Sigmoid colon (tissue), 7 donors: ENCODE measurements around the gene FSTL3. TPM values are rescaled to one million over a fixed set of nuclear protein-coding genes. Genes with fewer than 3 reads are reported as not detected.

ENCODE experiments used
- DNase-seq: peaks from one replicate; pipeline ENCODE4 v3.0.0-alpha.2; 2019
- H3K27ac ChIP-seq, 4 donors: fragments of 200-600 bp; sonication (generic); one replicate each; pipeline ENCODE4 v1.5.1; 2016 to 2019; ENCODE audit warnings: mild to moderate bottlenecking in 1 of 4
- H3K27me3 ChIP-seq, 3 donors: fragments of 200-600 bp; sonication (generic); one replicate each; pipeline ENCODE4 v1.5.1; 2019; ENCODE audit warnings: mild to moderate bottlenecking in 1 of 3
- H3K36me3 ChIP-seq, 4 donors: fragments of 200-600 bp; sonication (generic); one replicate each; pipeline ENCODE4 v1.5.1; 2016 to 2019
- H3K4me1 ChIP-seq, 4 donors: fragments of 200-600 bp; sonication (generic); one replicate each; pipeline ENCODE4 v1.5.1; 2017 to 2019
- H3K4me3 ChIP-seq, 4 donors: fragments of 200-600 bp; sonication (generic); one replicate each; pipeline ENCODE4 v1.5.1; 2017 to 2019; ENCODE audit warnings: mild to moderate bottlenecking in 2 of 4, moderate library complexity in 1 of 4
- H3K9me3 ChIP-seq, 4 donors: fragments of 200-600 bp in 3 of 4; sonication (generic) in 3 of 4; one replicate each; pipeline versions ENCODE4 v1.5.1 to v1.6.1; 2013 to 2019
- EP300 ChIP-seq, 4 donors: sonication (generic); formaldehyde crosslinking; IDR thresholded peaks; one replicate each; pipeline ENCODE4 v1.6.1; 2017; ENCODE audit warnings: antibody characterized with exemption in 4 of 4
- POLR2A ChIP-seq, 2 donors: fragments of 450-650 bp; IDR thresholded peaks; one replicate each; pipeline ENCODE4 v1.6.1; 2016; ENCODE audit warnings: antibody characterized with exemption in 2 of 2, mild to moderate bottlenecking in 2 of 2, moderate library complexity in 2 of 2
- POLR2AphosphoS5 ChIP-seq, 4 donors: sonication (generic); formaldehyde crosslinking; IDR thresholded peaks; one replicate each; pipeline ENCODE4 v1.6.1; 2017; ENCODE audit warnings: antibody characterized with exemption in 4 of 4
- WGBS, 2 donors: extraction: QIAGEN DNeasy Blood & Tissue Kit; methylation state at CpG; one replicate each; pipeline ENCODE4 v1.1.7; 2013; 5-methylcytosine and 5-hydroxymethylcytosine counted together
- intact Hi-C: fragments of 100-400 bp; cut with DNase I; formaldehyde crosslinking; loops from one replicate; pipeline ENCODE4 v1.15.1; 2023
- polyA plus RNA-seq, 3 donors: library from polyadenylated mRNA; stranded (reverse); fragments of 200-250 nt; gene quantifications; one replicate each; pipeline ENCODE4 v1.2.3, GENCODE V29; 2013
- total RNA-seq, 4 donors: library from RNA; depleted of rRNA; stranded (reverse); fragments of >200 nt; gene quantifications; one replicate each; pipeline ENCODE4 v1.1.0, GENCODE V29; 2016
- TF ChIP-seq, protein P1 (sequence below), 4 experiments: fragments of 450-650 bp in 3 of 4; fragments of 200-600 bp in 1 of 4; IDR thresholded peaks; one replicate each; pipeline ENCODE4 v1.5.1; 2016 to 2019; ENCODE audit warnings: antibody characterized with exemption in 4 of 4, mild to moderate bottlenecking in 3 of 4, moderate library complexity in 2 of 4
- donor health status: healthy with polysubstance abuse.
- donor health status: Bipolar disorder and iron deficiency.
- donor health status: healthy.

The FSTL3 gene
- total and polyA plus RNA-seq, 7 donors: 1.6 to 118 (median 35.7) TPM

DNA sequence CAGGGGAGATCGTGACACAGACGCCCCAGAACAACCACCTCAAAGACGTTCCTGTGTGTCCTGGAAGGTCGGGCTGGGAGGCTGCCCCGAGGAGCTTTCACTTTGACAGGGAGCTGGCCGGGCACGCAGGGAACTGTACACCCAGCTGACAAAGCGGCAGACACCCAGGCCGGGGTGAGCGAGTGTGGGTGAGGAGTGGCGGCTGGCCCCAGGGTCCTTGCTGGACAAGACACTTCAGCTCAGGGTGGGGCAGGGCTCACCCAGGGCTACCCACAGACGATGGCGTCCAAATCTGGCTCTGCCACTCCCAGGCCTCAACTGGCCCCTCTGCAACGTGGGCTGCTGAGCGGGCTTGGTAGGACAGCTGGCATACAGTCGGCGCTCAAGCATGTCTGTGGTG lies 34.5 kb upstream of the FSTL3 start:
- WGBS, 2 donors: 52 to 84% methylated on average over 17 of the region's 17 CpGs
- Histone ChIP-seq H3K4me1 (peaks cover 0 to 16% (median 14%) of the 10 kb centered on the region in 4 donors), H3K9me3 (no peaks in the 10 kb centered on the region), H3K4me3 (no peak overlapping the region), H3K27me3 (no peaks in the 10 kb centered on the region), H3K27ac (no peak overlapping the region), H3K36me3 (peaks cover 0 to 12% (median 5%) of the 10 kb centered on the region in 4 donors)
- intact Hi-C loops: no loop called here
- DNase-seq: no peak
- TF ChIP-seq POLR2AphosphoS5 (IDR thresholded peaks at IDR 0.05) (no peak), POLR2A (IDR thresholded peaks at IDR 0.05) (no peak), EP300 (IDR thresholded peaks at IDR 0.05) (no peak)
- TF ChIP-seq, protein P1, sequence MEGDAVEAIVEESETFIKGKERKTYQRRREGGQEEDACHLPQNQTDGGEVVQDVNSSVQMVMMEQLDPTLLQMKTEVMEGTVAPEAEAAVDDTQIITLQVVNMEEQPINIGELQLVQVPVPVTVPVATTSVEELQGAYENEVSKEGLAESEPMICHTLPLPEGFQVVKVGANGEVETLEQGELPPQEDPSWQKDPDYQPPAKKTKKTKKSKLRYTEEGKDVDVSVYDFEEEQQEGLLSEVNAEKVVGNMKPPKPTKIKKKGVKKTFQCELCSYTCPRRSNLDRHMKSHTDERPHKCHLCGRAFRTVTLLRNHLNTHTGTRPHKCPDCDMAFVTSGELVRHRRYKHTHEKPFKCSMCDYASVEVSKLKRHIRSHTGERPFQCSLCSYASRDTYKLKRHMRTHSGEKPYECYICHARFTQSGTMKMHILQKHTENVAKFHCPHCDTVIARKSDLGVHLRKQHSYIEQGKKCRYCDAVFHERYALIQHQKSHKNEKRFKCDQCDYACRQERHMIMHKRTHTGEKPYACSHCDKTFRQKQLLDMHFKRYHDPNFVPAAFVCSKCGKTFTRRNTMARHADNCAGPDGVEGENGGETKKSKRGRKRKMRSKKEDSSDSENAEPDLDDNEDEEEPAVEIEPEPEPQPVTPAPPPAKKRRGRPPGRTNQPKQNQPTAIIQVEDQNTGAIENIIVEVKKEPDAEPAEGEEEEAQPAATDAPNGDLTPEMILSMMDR (IDR thresholded peaks at IDR 0.05): no peak

DNA sequence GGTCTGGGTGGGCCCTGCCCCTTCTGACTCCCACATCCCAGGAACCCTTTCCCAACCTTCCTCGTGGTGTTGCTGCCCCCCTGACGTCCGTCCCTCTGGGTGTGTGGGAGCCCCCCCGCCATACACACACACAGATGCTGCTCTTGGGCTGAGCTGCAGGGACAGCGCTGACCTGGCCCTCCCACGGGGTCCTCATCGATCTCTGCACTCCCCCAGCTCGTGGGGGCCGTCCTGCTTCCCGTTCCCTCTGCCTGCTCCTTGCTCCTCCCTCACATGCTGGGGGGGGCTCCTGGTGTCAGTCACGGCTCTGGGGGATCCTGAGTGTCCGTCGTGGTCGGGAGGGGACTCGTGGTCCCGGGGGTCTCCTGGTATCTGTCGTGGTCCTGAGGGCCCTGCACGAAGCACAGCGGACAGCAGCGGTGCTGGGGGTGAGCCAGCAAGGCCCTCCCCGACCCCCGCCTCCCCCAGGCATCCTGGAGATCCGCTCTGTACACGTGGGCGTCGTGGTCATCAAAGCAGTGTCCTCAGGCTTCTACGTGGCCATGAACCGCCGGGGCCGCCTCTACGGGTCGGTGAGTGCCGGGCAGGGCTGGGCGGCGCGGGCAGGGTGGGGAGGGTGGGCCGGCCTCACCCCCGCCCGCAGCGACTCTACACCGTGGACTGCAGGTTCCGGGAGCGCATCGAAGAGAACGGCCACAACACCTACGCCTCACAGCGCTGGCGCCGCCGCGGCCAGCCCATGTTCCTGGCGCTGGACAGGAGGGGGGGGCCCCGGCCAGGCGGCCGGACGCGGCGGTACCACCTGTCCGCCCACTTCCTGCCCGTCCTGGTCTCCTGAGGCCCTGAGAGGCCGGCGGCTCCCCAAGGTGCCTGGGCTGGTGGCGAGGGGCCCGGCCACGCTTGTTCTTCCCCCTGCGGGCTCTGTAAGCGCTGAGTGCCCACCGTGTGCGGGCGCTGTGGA lies 33.1 kb upstream of the FSTL3 start:
- no peak overlapping the region for H3K27ac ChIP-seq
- H3K36me3 ChIP-seq: peaks cover 6 to 25% (median 17%) of the 10 kb centered on the region in 4 donors
- no peak overlapping the region for H3K4me3 ChIP-seq
- TF ChIP-seq POLR2A (IDR thresholded peaks at IDR 0.05) (no peak), EP300 (IDR thresholded peaks at IDR 0.05) (no peak), POLR2AphosphoS5 (IDR thresholded peaks at IDR 0.05) (no peak)
- TF ChIP-seq, protein P1 (IDR thresholded peaks at IDR 0.05): no peak
- intact Hi-C loops: no loop called here
- no peak for DNase-seq
- H3K9me3 ChIP-seq: no peaks in the 10 kb centered on the region
- peaks cover 0 to 16% (median 14%) of the 10 kb centered on the region in 4 donors for H3K4me1 ChIP-seq
- WGBS, 2 donors: 84 to 89% methylated on average over 70 of the region's 70 CpGs
- H3K27me3 ChIP-seq: no peaks in the 10 kb centered on the region

DNA sequence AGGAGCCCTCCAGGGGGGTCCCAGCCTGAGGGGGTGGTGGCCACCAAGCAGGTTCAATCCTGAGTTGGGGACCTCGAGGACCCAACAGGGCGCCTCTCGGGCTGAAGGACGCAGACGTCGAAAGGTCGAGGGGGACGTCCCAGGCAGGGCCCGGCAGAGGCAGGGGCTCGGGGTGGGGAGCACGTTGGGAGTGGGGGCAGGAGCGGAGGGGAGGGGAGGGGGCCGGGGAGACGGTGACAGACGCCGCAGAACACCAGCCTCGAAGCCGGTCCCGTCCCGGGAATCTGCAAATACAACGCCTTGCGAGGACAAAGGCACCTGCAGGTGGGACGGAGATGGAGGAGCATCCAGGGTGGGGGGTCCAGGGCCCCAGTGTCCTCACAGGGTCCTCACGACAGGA lies 32.5 kb upstream of the FSTL3 start:
- Histone ChIP-seq H3K27me3 (no peaks in the 10 kb centered on the region), H3K27ac (no peak overlapping the region), H3K4me1 (peaks cover 0 to 13% (median 12%) of the 10 kb centered on the region in 4 donors), H3K4me3 (no peak overlapping the region), H3K36me3 (peaks cover 12 to 32% (median 24%) of the 10 kb centered on the region in 4 donors), H3K9me3 (no peaks in the 10 kb centered on the region)
- 89% methylated on average over 24 of the region's 24 CpGs for WGBS, 2 donors
- no peak for DNase-seq
- intact Hi-C loops: no loop called here
- TF ChIP-seq EP300 (IDR thresholded peaks at IDR 0.05) (no peak), POLR2A (IDR thresholded peaks at IDR 0.05) (no peak), POLR2AphosphoS5 (IDR thresholded peaks at IDR 0.05) (no peak)
- TF ChIP-seq, protein P1 (IDR thresholded peaks at IDR 0.05): no peak

DNA sequence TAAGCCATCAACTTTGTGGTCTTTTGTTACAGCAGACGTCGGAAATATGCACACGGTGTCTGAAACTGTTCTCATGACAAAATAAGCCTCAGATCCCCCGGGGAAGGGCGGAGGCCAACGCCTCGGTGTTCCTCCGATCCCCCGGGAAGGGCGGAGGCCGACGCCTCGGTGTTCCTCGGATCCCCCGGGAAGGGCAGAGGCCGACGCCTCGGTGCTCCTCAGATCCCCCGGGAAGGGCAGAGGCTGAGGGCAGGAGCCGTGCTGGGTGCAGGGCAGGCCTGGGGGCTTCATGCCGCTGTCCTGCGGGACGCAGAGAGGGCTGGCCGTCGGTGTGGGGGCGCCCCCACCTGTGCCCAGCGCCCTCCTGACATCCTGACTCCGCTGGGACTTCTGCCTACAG lies 31.8 kb upstream of the FSTL3 start:
- intact Hi-C loops: no loop called here
- no peak overlapping the region for H3K27ac ChIP-seq
- H3K9me3 ChIP-seq: no peaks in the 10 kb centered on the region
- 66 to 79% methylated on average over 28 of the region's 28 CpGs for WGBS, 2 donors
- no peak for DNase-seq
- no peaks in the 10 kb centered on the region for H3K27me3 ChIP-seq
- no peak overlapping the region for H3K4me3 ChIP-seq
- H3K36me3 ChIP-seq: peaks cover 12 to 38% (median 29%) of the 10 kb centered on the region in 4 donors
- H3K4me1 ChIP-seq: peaks cover 0 to 7% (median 5%) of the 10 kb centered on the region in 4 donors
- TF ChIP-seq, protein P1 (IDR thresholded peaks at IDR 0.05): no peak
- TF ChIP-seq POLR2AphosphoS5 (IDR thresholded peaks at IDR 0.05): no peak
- TF ChIP-seq EP300 (IDR thresholded peaks at IDR 0.05): no peak
- TF ChIP-seq POLR2A (IDR thresholded peaks at IDR 0.05): no peak
